Natural killer cell (primary cell): ENCODE measurements around the gene ABHD11. TPM values are rescaled to one million over a fixed set of nuclear protein-coding genes. Genes with fewer than 3 reads are reported as not detected.

ENCODE experiments used
- ATAC-seq, 3 donors: fragments of 150-1000 bp in 2 of 3; fragments of 200-7000 bp in 1 of 3; cut with Tn5 transposase; 1 replicate in 1 of 3; 2 replicates in 2 of 3; pipeline ENCODE4 v1.10.0; 2021; ENCODE audit warnings: mild to moderate bottlenecking in 2 of 3, moderate library complexity in 2 of 3
- DNase-seq, 2 donors: peaks; one replicate each; pipeline versions ENCODE4 v3.0.0 to v3.0.0-alpha.2; 2013 to 2021; ENCODE audit warnings: mixed read lengths in 1 of 2
- H3K27ac ChIP-seq: one replicate; pipeline ENCODE4 v1.5.1; 2013; ENCODE audit warnings: mild to moderate bottlenecking, low read length
- H3K27me3 ChIP-seq: one replicate; pipeline ENCODE4 v1.6.1; 2013; ENCODE audit warnings: low read length; ENCODE audit not compliant: control insufficient read depth, insufficient read depth
- H3K36me3 ChIP-seq: one replicate; pipeline ENCODE4 v1.6.1; 2013; ENCODE audit warnings: low read length; ENCODE audit not compliant: control insufficient read depth, insufficient read depth
- H3K4me1 ChIP-seq: one replicate; pipeline ENCODE4 v1.6.1; 2013; ENCODE audit warnings: low read length; ENCODE audit not compliant: control insufficient read depth, insufficient read depth
- H3K4me3 ChIP-seq: one replicate; pipeline ENCODE4 v1.5.1; 2013; ENCODE audit warnings: low read length
- H3K9me3 ChIP-seq: one replicate; pipeline ENCODE4 v1.6.1; 2013; ENCODE audit warnings: low read length; ENCODE audit not compliant: control insufficient read depth, insufficient read depth
- H3K27ac Mint-ChIP-seq, 2 donors: one replicate each; pipeline ENCODE4 v1.8.0; 2022; ENCODE audit warnings: mild to moderate bottlenecking in 2 of 2, mixed read lengths in 2 of 2, moderate library complexity in 1 of 2
- H3K27me3 Mint-ChIP-seq, 2 donors: one replicate each; pipeline ENCODE4 v1.8.0; 2022; ENCODE audit warnings: low read depth in 2 of 2, mixed read lengths in 2 of 2
- H3K36me3 Mint-ChIP-seq: one replicate; pipeline ENCODE4 v1.8.0; 2022; ENCODE audit warnings: mixed read lengths
- H3K4me1 Mint-ChIP-seq, 2 donors: one replicate each; pipeline ENCODE4 v1.8.0; 2022; ENCODE audit warnings: mixed read lengths in 2 of 2
- H3K4me3 Mint-ChIP-seq: one replicate; pipeline ENCODE4 v1.8.0; 2022; ENCODE audit warnings: mild to moderate bottlenecking, moderate library complexity, mixed read lengths
- H3K9me3 Mint-ChIP-seq, 2 donors: one replicate each; pipeline ENCODE4 v1.8.0; 2022; ENCODE audit warnings: mixed read lengths in 2 of 2
- WGBS: methylation state at CpG from one replicate; pipeline ENCODE4 v1.1.7; 2013; ENCODE audit warnings: missing lambda C conversion rate; ENCODE audit not compliant: insufficient coverage; 5-methylcytosine and 5-hydroxymethylcytosine counted together
- intact Hi-C: fragments of 100-400 bp; cut with micrococcal nuclease; formaldehyde crosslinking; loops from one replicate; pipeline ENCODE4 v1.14.2; 2022
- total RNA-seq, 4 donors: library from RNA; stranded (reverse); fragments of 120-200 nt in 1 of 4; gene quantifications; one replicate each; pipeline versions ENCODE4 v1.2.3 to v1.2.4, GENCODE V29; 2013 to 2022
- TF ChIP-seq, protein P1 (sequence below): fragments of 200-600 bp; IDR thresholded peaks from one replicate; pipeline ENCODE4 v1.8.0; 2022; ENCODE audit warnings: antibody characterized with exemption

ABHD11 gene
- total RNA-seq, 3 donors from 2014 or later (not counting 1 experiment from before 2014, with no cell fraction given): 14.7 to 23.7 (median 20.0) TPM

DNA sequence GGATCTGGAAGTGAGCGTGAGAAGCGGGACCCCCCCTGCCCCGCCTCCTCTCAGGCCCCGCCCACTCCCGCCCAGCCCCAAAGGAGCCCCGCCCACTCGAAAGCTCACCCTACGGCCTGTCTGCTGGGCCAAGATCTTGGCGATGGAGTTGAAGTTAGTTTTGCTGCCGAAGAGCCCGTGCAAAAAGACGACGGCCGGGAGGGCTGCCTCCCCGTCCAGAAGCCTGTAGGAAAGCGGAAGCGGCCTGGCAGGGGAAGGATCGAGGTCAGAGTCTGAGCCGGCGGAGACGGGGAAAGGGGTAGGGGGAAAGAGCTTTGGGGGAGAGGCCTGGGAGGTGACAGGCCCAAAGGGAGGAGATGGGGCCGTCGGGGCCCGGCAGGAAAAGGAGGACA, 386 bp downstream of the ABHD11 start:
- no peaks in the 10 kb centered on the region for H3K36me3 Mint-ChIP-seq
- Histone ChIP-seq H3K36me3 (peaks cover 15% of the 10 kb centered on the region), H3K27me3 (no peaks in the 10 kb centered on the region), H3K4me1 (peaks cover 24% of the 10 kb centered on the region), H3K4me3 (peak overlapping the region; percentile 89), H3K27ac (peak overlapping the region; percentile 65), H3K9me3 (no peaks in the 10 kb centered on the region)
- ATAC-seq: peak; percentile 5 to 33 (median 28)
- H3K9me3 Mint-ChIP-seq: no peaks in the 10 kb centered on the region
- H3K27me3 Mint-ChIP-seq: no peaks in the 10 kb centered on the region
- peak; percentile 41 to 80 for DNase-seq
- peak overlapping the region; percentile 89 for H3K4me3 Mint-ChIP-seq
- peaks cover 15 to 30% of the 10 kb centered on the region in 2 donors for H3K4me1 Mint-ChIP-seq
- intact Hi-C loops: loop anchor here (1.0 to 5.0 kb wide), 4 partner anchors 19 to 160 kb away; partner anchors contain the start of genes BUD23, DNAJC30, STX1A and TBL2
- TF ChIP-seq, protein P1, sequence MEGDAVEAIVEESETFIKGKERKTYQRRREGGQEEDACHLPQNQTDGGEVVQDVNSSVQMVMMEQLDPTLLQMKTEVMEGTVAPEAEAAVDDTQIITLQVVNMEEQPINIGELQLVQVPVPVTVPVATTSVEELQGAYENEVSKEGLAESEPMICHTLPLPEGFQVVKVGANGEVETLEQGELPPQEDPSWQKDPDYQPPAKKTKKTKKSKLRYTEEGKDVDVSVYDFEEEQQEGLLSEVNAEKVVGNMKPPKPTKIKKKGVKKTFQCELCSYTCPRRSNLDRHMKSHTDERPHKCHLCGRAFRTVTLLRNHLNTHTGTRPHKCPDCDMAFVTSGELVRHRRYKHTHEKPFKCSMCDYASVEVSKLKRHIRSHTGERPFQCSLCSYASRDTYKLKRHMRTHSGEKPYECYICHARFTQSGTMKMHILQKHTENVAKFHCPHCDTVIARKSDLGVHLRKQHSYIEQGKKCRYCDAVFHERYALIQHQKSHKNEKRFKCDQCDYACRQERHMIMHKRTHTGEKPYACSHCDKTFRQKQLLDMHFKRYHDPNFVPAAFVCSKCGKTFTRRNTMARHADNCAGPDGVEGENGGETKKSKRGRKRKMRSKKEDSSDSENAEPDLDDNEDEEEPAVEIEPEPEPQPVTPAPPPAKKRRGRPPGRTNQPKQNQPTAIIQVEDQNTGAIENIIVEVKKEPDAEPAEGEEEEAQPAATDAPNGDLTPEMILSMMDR: no peak
- WGBS: 0% methylated on average over 20 of the region's 24 CpGs
- peak overlapping the region; percentile 81 to 93 for H3K27ac Mint-ChIP-seq

DNA sequence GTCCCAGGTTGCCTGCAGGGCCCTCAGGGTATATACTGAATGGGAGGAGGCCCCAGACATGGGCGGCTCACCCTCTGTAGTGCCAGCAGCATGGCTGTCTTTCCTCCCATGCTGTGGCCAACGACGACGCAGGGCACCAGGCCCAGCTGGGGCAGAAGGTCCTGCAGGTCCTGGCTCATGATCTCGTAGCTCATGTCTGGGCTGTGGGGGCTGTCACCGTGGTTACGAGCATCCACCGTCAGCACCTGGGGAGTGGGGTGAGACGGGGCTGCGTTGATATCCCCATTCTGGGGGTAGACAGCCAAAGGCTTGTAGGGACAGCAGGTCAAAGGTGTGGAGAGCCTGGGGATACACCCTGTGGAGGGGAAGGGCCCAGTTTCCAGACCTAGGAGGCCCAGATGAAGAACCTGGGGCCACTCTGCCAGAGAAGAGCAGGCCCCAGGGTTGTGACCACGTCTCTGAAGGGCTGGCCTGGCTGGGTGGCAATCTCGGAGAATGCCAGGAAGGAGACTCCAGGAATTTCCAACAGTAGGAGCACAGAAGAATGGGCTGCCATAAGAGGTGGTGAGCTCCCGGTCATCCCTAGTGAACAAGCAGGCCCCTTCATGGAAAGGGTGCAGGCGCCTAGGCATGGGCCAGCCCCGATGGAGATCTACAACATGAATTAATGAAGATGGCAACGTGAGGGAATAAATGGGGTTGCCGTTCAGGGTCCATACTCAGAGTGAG, 947 bp downstream of the ABHD11 start:
- Mint-ChIP-seq H3K4me3 (peak overlapping the region; percentile 89), H3K27ac (peak overlapping the region; percentile 81 to 93), H3K4me1 (peaks cover 15 to 30% of the 10 kb centered on the region in 2 donors), H3K27me3 (no peaks in the 10 kb centered on the region), H3K9me3 (no peaks in the 10 kb centered on the region), H3K36me3 (no peaks in the 10 kb centered on the region)
- ATAC-seq (no peak), DNase-seq (no peak)
- TF ChIP-seq, protein P1: no peak
- Histone ChIP-seq H3K4me3 (peak overlapping the region; percentile 89), H3K9me3 (no peaks in the 10 kb centered on the region), H3K36me3 (peaks cover 15% of the 10 kb centered on the region), H3K27me3 (no peaks in the 10 kb centered on the region), H3K27ac (peak overlapping the region; percentile 65), H3K4me1 (peaks cover 24% of the 10 kb centered on the region)
- WGBS: 81% methylated on average over 17 of the region's 17 CpGs
- intact Hi-C loops: loop anchor here (1.0 to 5.0 kb wide), 4 partner anchors 19 to 159 kb away; partner anchors contain the start of genes BUD23, DNAJC30, STX1A and TBL2

DNA sequence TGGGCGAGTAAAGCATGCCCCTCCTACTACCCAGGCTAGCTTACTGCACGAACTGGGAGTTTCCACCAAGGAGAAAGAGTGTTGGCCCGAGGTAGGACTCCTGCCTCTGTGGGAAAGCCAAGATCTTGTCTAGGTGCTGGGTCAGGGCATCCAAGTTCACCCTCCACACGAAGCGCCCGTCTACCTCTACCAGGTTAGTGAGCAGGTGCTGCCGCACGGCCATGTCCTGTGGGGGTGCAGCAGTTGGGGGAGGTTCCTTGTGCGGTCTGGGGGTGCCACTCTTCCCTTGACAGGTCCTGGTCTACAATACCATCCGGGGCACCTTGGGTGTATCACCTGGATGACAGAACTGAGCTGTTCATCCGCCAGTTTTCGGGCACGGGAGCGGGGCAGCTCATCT, 1.7 kb downstream of the ABHD11 start:
- intact Hi-C loops: loop anchor here (5.0 kb wide), 1 partner anchor 70 kb away; the partner anchor contains the start of gene VPS37D
- no peaks in the 10 kb centered on the region for H3K36me3 Mint-ChIP-seq
- DNase-seq (no peak), ATAC-seq (no peak)
- peaks cover 15% of the 10 kb centered on the region for H3K36me3 ChIP-seq
- H3K9me3 Mint-ChIP-seq: no peaks in the 10 kb centered on the region
- H3K4me3 Mint-ChIP-seq: peak overlapping the region; percentile 89
- H3K4me3 ChIP-seq: no peak overlapping the region
- peaks cover 15 to 30% of the 10 kb centered on the region in 2 donors for H3K4me1 Mint-ChIP-seq
- no peak overlapping the region for H3K27ac ChIP-seq
- H3K4me1 ChIP-seq: peaks cover 24% of the 10 kb centered on the region
- H3K9me3 ChIP-seq: no peaks in the 10 kb centered on the region
- H3K27me3 Mint-ChIP-seq: no peaks in the 10 kb centered on the region
- TF ChIP-seq, protein P1: no peak
- H3K27ac Mint-ChIP-seq: peak overlapping the region in 1 of 2 donors; percentile 81
- no peaks in the 10 kb centered on the region for H3K27me3 ChIP-seq
- WGBS: 96% methylated on average over 13 of the region's 14 CpGs
